H1 (cell line): ENCODE results near the gene CAMK2D.

Experiments
- CEBPB ChIP-seq: IDR thresholded peaks from 2 replicates; pipeline ENCODE4 v1.6.1; 2012; ENCODE audit warnings: low read depth, low read length
- CREB1 ChIP-seq: IDR thresholded peaks from 2 replicates; pipeline ENCODE4 v1.6.1; 2012; ENCODE audit warnings: inconsistent platforms
- CTBP2 ChIP-seq: IDR thresholded peaks from 2 replicates; pipeline ENCODE4 v1.7.0; 2011; ENCODE audit warnings: borderline replicate concordance, mild to moderate bottlenecking, moderate library complexity, mixed read lengths, low read length; ENCODE audit not compliant: insufficient read depth, insufficient read length
- CTCF ChIP-seq, 3 experiments: IDR thresholded peaks; 1 replicate in 2 of 3; 2 replicates in 1 of 3; pipeline versions ENCODE4 v1.5.1 to v1.6.1; 2011; ENCODE audit warnings: low read length in 3 of 3, mild to moderate bottlenecking in 3 of 3, inconsistent platforms in 2 of 3, low read depth in 1 of 3, moderate library complexity in 1 of 3; ENCODE audit not compliant: insufficient read depth in 1 of 3; ENCODE audit errors: control extremely low read depth in 1 of 3
- EP300 ChIP-seq, 2 experiments: IDR thresholded peaks; 1 replicate in 1 of 2; 2 replicates in 1 of 2; pipeline ENCODE4 v1.6.1; 2011 to 2012; ENCODE audit warnings: low read depth in 2 of 2, low read length in 2 of 2, mild to moderate bottlenecking in 2 of 2, borderline replicate concordance in 1 of 2, inconsistent platforms in 1 of 2, moderate library complexity in 1 of 2
- JUND ChIP-seq: IDR thresholded peaks from 2 replicates; pipeline ENCODE4 v1.6.1; 2011; ENCODE audit warnings: mild to moderate bottlenecking, improper control_type of control experiment, low read length
- PHF8 ChIP-seq: fragments of 200-600 bp; sonication (generic); conservative IDR thresholded peaks from 2 replicates; pipeline ENCODE4 v1.7.1; 2012; ENCODE audit warnings: low read depth, mild to moderate bottlenecking, inconsistent platforms, low read length, moderate library complexity
- POLR2A ChIP-seq, 2 experiments: IDR thresholded peaks; 1 replicate in 1 of 2; 2 replicates in 1 of 2; pipeline ENCODE4 v1.6.1; 2011; ENCODE audit warnings: low read depth in 2 of 2, low read length in 2 of 2, mild to moderate bottlenecking in 2 of 2; ENCODE audit errors: control extremely low read depth in 1 of 2
- POLR2AphosphoS5 ChIP-seq: IDR thresholded peaks from 2 replicates; pipeline ENCODE4 v1.6.1; 2011; ENCODE audit warnings: low read depth, low read length
- RAD21 ChIP-seq, 2 experiments: IDR thresholded peaks in 1 of 2; conservative IDR thresholded peaks in 1 of 2; 2 replicates each; pipeline ENCODE4 v1.6.1; 2011; ENCODE audit warnings: low read depth in 2 of 2, low read length in 2 of 2, improper control_type of control experiment in 1 of 2, inconsistent platforms in 1 of 2, mild to moderate bottlenecking in 1 of 2, moderate library complexity in 1 of 2

DNA sequence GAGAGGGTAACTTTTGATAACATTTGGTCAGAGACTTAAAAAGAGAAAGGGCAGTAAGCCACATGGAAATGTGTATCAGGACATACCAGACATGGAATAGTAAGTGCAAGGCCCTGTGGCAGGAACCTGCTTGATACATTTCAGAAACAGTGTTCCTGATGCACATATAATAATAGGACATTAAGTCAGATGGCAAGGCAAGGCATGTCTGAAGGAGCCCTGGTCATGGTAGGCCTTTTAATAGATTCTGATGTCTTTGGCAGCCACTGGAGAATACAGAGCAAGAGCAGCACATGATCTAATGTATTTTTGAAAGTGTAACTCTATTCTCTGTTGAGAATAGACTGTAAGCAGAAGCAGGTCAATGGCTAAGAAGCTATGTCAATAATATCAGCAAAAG, 279.7 kb downstream of the CAMK2D start:
- no peak for TF ChIP-seq POLR2A (IDR thresholded peaks at IDR 0.05; ENCODE audit: control extremely low read depth in 1 of 2, low read depth in 2 of 2, low read length in 2 of 2)
- TF ChIP-seq POLR2AphosphoS5: no peak
- no peak for TF ChIP-seq CTCF (IDR thresholded peaks at IDR 0.05; ENCODE audit: control extremely low read depth in 1 of 3, insufficient read depth in 1 of 3, low read depth in 1 of 3, low read length in 3 of 3)
- TF ChIP-seq EP300 (IDR thresholded peaks at IDR 0.05; ENCODE audit: borderline replicate concordance in 1 of 2, low read depth in 2 of 2, low read length in 2 of 2): no peak
- TF ChIP-seq JUND: no peak
- no peak for TF ChIP-seq RAD21 (IDR thresholded peaks at IDR 0.05 in 1 of 2, conservative IDR thresholded peaks at IDR 0.05 in 1 of 2; ENCODE audit: low read depth in 2 of 2, low read length in 2 of 2)
- TF ChIP-seq CEBPB: no peak
- TF ChIP-seq CTBP2: no peak
- no peak for TF ChIP-seq PHF8
- TF ChIP-seq CREB1: no peak
